Measurements from ENCODE around the gene ARMC3. TPM values are rescaled to one million over a fixed set of nuclear protein-coding genes. Genes with fewer than 3 reads are reported as not detected.

ARMC3 gene
- total and polyA plus RNA-seq, 2 experiments from 2014 or later = 0.24 TPM; not detected in 1

DNA sequence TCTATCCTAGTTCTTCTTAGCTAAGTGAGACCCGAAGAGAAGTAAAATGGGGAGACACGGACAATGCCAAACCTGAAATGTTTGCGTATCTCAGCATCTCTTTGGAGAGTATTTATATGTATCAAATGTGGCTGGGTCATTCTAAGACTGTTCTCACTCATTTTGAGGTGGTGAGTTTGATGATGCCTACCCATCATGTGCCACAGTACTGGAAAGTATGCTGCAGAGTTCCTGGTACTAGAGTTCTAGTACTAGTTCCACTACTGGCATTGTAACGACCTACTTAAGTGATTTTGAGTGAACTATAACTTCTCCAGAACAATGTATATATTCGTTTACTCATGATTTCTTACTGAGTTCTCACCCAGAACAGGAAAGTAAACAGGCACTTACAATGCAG, 41.9 kb downstream of the ARMC3 start:
- Histone ChIP-seq H3K4me1 (ENCODE audit: insufficient read depth) (no peaks in the 10 kb centered on the region), H3K27me3 (ENCODE audit: insufficient read depth) (no peaks in the 10 kb centered on the region), H3K9me2 (ENCODE audit: insufficient read depth) (peaks cover 4% of the 10 kb centered on the region; the same call in 1 of the 2 replicates), H3K36me3 (ENCODE audit: insufficient read depth) (no peaks in the 10 kb centered on the region), H4K20me1 (replicated peaks; ENCODE audit: insufficient read depth) (no peaks in the 10 kb centered on the region), H3F3A (replicated peaks; ENCODE audit: low read depth) (no peaks in the 10 kb centered on the region), H2AFZ (no peak overlapping the region), H3K4me3 (no peak overlapping the region), H3K27ac (ENCODE audit: low read depth) (no peak overlapping the region), H3K79me2 (replicated peaks; ENCODE audit: insufficient read depth) (no peaks in the 10 kb centered on the region), H3K4me2 (no peak overlapping the region)
- H3K27ac Mint-ChIP-seq = no peak overlapping the region
- no peaks in the 10 kb centered on the region for H3K36me3 Mint-ChIP-seq (ENCODE audit: low read depth)
- TF ChIP-seq ETS1 (IDR thresholded peaks at IDR 0.05) (no peak), REST (IDR thresholded peaks at IDR 0.05; ENCODE audit: unreplicated experiment) (no peak)
- no peaks in the 10 kb centered on the region for H3K4me1 Mint-ChIP-seq
- H3K4me3 Mint-ChIP-seq = no peak overlapping the region
- no peak for ATAC-seq
- no peak for DNase-seq (ENCODE audit: low spot score)
- H3K9me3 Mint-ChIP-seq = no peaks in the 10 kb centered on the region
- H3K27me3 Mint-ChIP-seq (ENCODE audit: insufficient read depth, low read depth, poor library complexity) = no peaks in the 10 kb centered on the region

DNA sequence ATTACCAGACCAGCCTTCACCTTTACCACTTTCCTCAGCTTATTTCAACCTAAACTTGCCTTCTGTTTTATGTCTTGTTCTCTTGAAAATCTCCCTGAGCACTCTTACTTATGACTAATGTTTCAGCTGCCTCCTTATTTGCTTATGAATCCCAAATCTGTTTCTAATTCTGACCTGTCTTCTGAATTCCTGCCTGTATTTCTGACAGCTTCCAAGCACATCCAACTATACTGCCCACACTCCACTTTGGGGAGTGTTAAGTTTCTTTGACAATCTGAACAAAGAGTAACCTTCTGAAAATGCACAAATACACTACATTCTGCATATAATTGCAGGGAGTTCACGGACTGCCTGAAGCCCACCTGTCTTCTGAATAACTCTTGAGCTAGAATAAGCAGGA, 48.7 kb downstream of the ARMC3 start:
- H3K27ac Mint-ChIP-seq = no peak overlapping the region
- Histone ChIP-seq H3K27ac (ENCODE audit: low read depth) (no peak overlapping the region), H4K20me1 (replicated peaks; ENCODE audit: insufficient read depth) (no peaks in the 10 kb centered on the region), H3K79me2 (replicated peaks; ENCODE audit: insufficient read depth) (no peaks in the 10 kb centered on the region), H3K4me3 (no peak overlapping the region), H2AFZ (no peak overlapping the region), H3K4me1 (ENCODE audit: insufficient read depth) (peaks cover 17% of the 10 kb centered on the region), H3K27me3 (ENCODE audit: insufficient read depth) (no peaks in the 10 kb centered on the region), H3K36me3 (ENCODE audit: insufficient read depth) (no peaks in the 10 kb centered on the region), H3K9me2 (ENCODE audit: insufficient read depth) (no peaks in the 10 kb centered on the region), H3K4me2 (no peak overlapping the region), H3F3A (replicated peaks; ENCODE audit: low read depth) (no peaks in the 10 kb centered on the region)
- no peak overlapping the region for H3K4me3 Mint-ChIP-seq
- H3K4me1 Mint-ChIP-seq = peaks cover 10% of the 10 kb centered on the region
- no peaks in the 10 kb centered on the region for H3K9me3 Mint-ChIP-seq
- DNase-seq (ENCODE audit: low spot score) (no peak), ATAC-seq (no peak)
- H3K36me3 Mint-ChIP-seq (ENCODE audit: low read depth) = no peaks in the 10 kb centered on the region
- no peaks in the 10 kb centered on the region for H3K27me3 Mint-ChIP-seq (ENCODE audit: insufficient read depth, low read depth, poor library complexity)
- no peak for TF ChIP-seq ZNF331 (CRISPR knock-in tag; IDR thresholded peaks at IDR 0.05; ENCODE audit: low read depth)
- TF ChIP-seq REST (IDR thresholded peaks at IDR 0.05; ENCODE audit: unreplicated experiment) = no peak
- TF ChIP-seq STAT1 (IDR thresholded peaks at IDR 0.05; ENCODE audit: unreplicated experiment) = no peak
- no peak for TF ChIP-seq EZH2phosphoT487 (IDR thresholded peaks at IDR 0.05; ENCODE audit: unreplicated experiment)
- TF ChIP-seq JUNB (IDR thresholded peaks at IDR 0.05; ENCODE audit: unreplicated experiment) = no peak
- TF ChIP-seq, protein P1, sequence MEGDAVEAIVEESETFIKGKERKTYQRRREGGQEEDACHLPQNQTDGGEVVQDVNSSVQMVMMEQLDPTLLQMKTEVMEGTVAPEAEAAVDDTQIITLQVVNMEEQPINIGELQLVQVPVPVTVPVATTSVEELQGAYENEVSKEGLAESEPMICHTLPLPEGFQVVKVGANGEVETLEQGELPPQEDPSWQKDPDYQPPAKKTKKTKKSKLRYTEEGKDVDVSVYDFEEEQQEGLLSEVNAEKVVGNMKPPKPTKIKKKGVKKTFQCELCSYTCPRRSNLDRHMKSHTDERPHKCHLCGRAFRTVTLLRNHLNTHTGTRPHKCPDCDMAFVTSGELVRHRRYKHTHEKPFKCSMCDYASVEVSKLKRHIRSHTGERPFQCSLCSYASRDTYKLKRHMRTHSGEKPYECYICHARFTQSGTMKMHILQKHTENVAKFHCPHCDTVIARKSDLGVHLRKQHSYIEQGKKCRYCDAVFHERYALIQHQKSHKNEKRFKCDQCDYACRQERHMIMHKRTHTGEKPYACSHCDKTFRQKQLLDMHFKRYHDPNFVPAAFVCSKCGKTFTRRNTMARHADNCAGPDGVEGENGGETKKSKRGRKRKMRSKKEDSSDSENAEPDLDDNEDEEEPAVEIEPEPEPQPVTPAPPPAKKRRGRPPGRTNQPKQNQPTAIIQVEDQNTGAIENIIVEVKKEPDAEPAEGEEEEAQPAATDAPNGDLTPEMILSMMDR (conservative IDR thresholded peaks at IDR 0.05; ENCODE audit: low read depth in 2 of 2) = no peak
- no peak for TF ChIP-seq ETS1 (IDR thresholded peaks at IDR 0.05)
- TF ChIP-seq CREB1 (CRISPR knock-in tag; IDR thresholded peaks at IDR 0.05; ENCODE audit: low read depth) = no peak
- no peak for TF ChIP-seq EZH2 (IDR thresholded peaks at IDR 0.05; ENCODE audit: low read depth, unreplicated experiment)

Data from GM23338 (cell line).